Adrenal gland (tissue), 5 donors: ENCODE data around the gene MLKL.

Experiments
- POLR2A ChIP-seq, 2 donors: fragments of 450-650 bp; IDR thresholded peaks; one replicate each; pipeline ENCODE4 v1.6.1; 2017; ENCODE audit warnings: antibody characterized with exemption in 2 of 2, mild to moderate bottlenecking in 2 of 2, moderate library complexity in 1 of 2
- TF ChIP-seq, protein P1 (sequence below), 6 experiments: fragments of 450-650 bp in 4 of 6; fragments of 200-600 bp in 2 of 6; sonication (generic) in 1 of 6; IDR thresholded peaks; 1 replicate in 5 of 6; 2 replicates in 1 of 6; pipeline versions ENCODE4 v1.5.1 to v1.8.0; 2016 to 2021; ENCODE audit warnings: antibody characterized with exemption in 6 of 6, mild to moderate bottlenecking in 2 of 6, moderate library complexity in 1 of 6
- donor health status: DM: no; HTN: no; CAD: no.

DNA sequence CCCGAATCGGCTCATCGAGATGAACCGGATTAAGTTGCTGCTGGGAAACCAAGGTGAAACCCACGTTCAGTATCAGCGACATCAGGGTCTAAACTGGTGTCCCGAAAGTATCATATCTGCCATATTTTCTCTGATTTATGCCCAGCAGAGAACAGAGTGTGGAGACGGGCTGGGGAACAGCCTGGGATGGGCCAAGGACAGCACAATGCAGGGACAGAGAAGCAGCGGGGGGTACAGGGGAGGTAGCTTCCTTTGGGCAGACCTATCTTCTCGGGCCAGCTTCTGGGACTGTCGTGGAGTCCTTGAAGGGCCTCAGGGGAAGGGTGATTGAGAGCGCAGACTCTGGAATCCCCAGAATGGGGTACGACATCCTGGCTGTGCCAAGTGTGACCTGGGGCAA lies 17.5 kb upstream of the MLKL start:
- no peak for TF ChIP-seq POLR2A (IDR thresholded peaks at IDR 0.05)
- TF ChIP-seq, protein P1, sequence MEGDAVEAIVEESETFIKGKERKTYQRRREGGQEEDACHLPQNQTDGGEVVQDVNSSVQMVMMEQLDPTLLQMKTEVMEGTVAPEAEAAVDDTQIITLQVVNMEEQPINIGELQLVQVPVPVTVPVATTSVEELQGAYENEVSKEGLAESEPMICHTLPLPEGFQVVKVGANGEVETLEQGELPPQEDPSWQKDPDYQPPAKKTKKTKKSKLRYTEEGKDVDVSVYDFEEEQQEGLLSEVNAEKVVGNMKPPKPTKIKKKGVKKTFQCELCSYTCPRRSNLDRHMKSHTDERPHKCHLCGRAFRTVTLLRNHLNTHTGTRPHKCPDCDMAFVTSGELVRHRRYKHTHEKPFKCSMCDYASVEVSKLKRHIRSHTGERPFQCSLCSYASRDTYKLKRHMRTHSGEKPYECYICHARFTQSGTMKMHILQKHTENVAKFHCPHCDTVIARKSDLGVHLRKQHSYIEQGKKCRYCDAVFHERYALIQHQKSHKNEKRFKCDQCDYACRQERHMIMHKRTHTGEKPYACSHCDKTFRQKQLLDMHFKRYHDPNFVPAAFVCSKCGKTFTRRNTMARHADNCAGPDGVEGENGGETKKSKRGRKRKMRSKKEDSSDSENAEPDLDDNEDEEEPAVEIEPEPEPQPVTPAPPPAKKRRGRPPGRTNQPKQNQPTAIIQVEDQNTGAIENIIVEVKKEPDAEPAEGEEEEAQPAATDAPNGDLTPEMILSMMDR (IDR thresholded peaks at IDR 0.05) = no peak
